WERI-Rb-1 (cell line): ENCODE results near the gene KIAA0232.

Source experiments
- DNase-seq: peaks from one replicate; pipeline ENCODE4 v3.0.0-alpha.2; 2020
- H3K27ac ChIP-seq: fragments of 250-450 bp; sonication (Bioruptor Pico); 2 replicates; pipeline ENCODE4 v1.5.1; 2020; ENCODE audit warnings: mild to moderate bottlenecking, moderate library complexity
- H3K27me3 ChIP-seq: fragments of 250-450 bp; sonication (Bioruptor Pico); 2 replicates; pipeline ENCODE4 v1.5.1; 2021; ENCODE audit warnings: mild to moderate bottlenecking, low read depth, moderate library complexity; ENCODE audit not compliant: insufficient read depth, severe bottlenecking
- H3K36me3 ChIP-seq: fragments of 250-450 bp; sonication (Bioruptor Pico); 2 replicates; pipeline ENCODE4 v1.5.1; 2020; ENCODE audit warnings: mild to moderate bottlenecking, moderate library complexity
- H3K4me3 ChIP-seq: 2 replicates; pipeline ENCODE4 v1.5.1; 2011; ENCODE audit warnings: low read depth, mild to moderate bottlenecking, control low read depth, low read length
- H3K9me3 ChIP-seq: fragments of 250-450 bp; sonication (Bioruptor Pico); 2 replicates; pipeline ENCODE4 v1.5.1; 2021; ENCODE audit warnings: mild to moderate bottlenecking, moderate library complexity; ENCODE audit not compliant: severe bottlenecking
- TF ChIP-seq, protein P1 (sequence below): IDR thresholded peaks from 2 replicates; pipeline ENCODE4 v1.5.1; 2011; ENCODE audit warnings: low read depth, mild to moderate bottlenecking, control low read depth, inconsistent platforms, low read length

The KIAA0232 gene

DNA sequence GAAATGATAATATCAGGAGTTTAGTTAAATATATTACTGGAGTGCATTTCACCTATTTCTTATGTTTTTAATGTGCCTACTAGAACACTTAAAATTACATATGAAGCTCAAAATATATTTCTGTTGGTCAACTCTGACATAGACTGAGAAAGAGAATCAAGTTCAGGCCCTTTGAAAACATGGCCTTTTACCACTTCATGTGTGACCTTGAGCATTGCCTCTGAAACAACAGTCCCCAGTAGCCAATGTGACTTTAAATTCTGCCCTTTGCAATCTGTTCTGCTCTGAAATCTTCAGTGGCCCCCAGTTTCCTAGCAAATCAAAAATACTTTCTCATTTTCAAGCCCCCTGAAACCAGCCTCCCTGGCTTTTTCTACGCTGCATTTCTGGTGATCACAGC, 77.0 kb downstream of the KIAA0232 start:
- TF ChIP-seq, protein P1, sequence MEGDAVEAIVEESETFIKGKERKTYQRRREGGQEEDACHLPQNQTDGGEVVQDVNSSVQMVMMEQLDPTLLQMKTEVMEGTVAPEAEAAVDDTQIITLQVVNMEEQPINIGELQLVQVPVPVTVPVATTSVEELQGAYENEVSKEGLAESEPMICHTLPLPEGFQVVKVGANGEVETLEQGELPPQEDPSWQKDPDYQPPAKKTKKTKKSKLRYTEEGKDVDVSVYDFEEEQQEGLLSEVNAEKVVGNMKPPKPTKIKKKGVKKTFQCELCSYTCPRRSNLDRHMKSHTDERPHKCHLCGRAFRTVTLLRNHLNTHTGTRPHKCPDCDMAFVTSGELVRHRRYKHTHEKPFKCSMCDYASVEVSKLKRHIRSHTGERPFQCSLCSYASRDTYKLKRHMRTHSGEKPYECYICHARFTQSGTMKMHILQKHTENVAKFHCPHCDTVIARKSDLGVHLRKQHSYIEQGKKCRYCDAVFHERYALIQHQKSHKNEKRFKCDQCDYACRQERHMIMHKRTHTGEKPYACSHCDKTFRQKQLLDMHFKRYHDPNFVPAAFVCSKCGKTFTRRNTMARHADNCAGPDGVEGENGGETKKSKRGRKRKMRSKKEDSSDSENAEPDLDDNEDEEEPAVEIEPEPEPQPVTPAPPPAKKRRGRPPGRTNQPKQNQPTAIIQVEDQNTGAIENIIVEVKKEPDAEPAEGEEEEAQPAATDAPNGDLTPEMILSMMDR, result no peak
- DNase-seq, result no peak
- Histone ChIP-seq H3K36me3 (peaks cover 72% of the 10 kb centered on the region), H3K4me3 (no peak overlapping the region), H3K9me3 (no peaks in the 10 kb centered on the region), H3K27me3 (no peaks in the 10 kb centered on the region), H3K27ac (no peak overlapping the region)

DNA sequence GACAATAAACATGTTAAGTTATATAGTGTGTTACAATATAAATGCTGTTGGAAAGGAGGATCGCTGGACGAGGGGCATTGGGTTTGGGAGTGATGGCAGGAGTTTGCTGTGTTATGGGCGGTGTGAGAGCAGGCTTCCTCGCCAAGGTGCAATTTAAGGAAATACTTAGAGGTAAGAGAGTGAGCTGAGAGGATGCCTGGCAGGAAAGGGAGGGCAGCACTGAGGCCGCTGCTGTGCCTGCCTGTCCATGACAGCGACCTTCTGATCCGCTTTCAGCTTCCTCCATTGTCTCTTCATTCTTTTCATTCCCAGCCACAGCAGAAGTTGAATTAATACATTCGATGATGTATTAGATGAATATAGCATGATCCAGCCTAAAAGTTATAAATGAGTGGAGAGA, 85.9 kb downstream of the KIAA0232 start:
- Histone ChIP-seq H3K27ac (no peak overlapping the region), H3K4me3 (no peak overlapping the region), H3K36me3 (peaks cover 65% of the 10 kb centered on the region), H3K27me3 (no peaks in the 10 kb centered on the region), H3K9me3 (no peaks in the 10 kb centered on the region)
- TF ChIP-seq, protein P1, result no peak
- no peak for DNase-seq

DNA sequence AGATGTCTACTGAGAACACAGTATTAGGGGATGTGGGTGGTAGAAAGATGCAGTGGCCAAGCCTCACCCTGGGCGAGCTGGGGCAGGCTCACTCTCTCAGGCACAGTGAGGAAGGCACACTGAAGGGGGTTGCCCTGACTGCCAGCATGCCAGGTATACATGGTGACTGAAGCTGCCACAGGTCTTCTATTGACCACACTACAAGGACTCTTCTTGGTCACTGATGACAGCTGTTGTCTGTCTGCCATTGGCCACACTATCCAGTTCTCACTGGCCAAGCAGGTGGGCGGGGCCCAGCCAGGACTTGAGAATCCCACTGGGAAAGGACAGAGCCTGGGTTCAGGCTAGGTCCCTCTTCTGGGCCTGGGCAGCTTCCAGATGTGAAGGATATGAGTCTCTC, 87.4 kb downstream of the KIAA0232 start:
- H3K9me3 ChIP-seq, result no peaks in the 10 kb centered on the region
- TF ChIP-seq, protein P1, result no peak
- H3K27ac ChIP-seq, result no peak overlapping the region
- no peaks in the 10 kb centered on the region for H3K27me3 ChIP-seq
- DNase-seq, result no peak
- peaks cover 67% of the 10 kb centered on the region for H3K36me3 ChIP-seq
- no peak overlapping the region for H3K4me3 ChIP-seq

DNA sequence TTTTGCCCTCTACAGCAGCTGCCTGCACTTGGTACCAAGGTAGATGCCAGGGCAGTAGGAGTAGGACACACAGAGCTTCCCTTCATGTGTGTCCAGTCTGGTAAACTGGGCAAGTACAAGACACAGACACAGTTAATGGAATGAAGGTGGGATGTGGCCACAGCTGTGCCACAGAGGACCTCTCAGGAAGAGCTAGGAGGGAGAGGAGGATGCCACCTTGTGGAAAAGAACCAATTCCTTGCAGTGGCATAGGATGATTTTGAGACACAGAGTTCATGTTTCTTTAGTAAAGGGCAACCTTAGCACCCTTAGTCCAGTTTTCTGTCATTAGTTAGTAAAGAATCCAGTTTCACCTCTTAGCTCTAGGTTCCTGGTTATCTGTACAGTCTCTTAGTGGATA, 90.8 kb downstream of the KIAA0232 start:
- H3K27me3 ChIP-seq, result no peaks in the 10 kb centered on the region
- no peak overlapping the region for H3K27ac ChIP-seq
- TF ChIP-seq, protein P1, result no peak
- no peak for DNase-seq
- H3K36me3 ChIP-seq, result peaks cover 75% of the 10 kb centered on the region
- H3K9me3 ChIP-seq, result no peaks in the 10 kb centered on the region
- no peak overlapping the region for H3K4me3 ChIP-seq

DNA sequence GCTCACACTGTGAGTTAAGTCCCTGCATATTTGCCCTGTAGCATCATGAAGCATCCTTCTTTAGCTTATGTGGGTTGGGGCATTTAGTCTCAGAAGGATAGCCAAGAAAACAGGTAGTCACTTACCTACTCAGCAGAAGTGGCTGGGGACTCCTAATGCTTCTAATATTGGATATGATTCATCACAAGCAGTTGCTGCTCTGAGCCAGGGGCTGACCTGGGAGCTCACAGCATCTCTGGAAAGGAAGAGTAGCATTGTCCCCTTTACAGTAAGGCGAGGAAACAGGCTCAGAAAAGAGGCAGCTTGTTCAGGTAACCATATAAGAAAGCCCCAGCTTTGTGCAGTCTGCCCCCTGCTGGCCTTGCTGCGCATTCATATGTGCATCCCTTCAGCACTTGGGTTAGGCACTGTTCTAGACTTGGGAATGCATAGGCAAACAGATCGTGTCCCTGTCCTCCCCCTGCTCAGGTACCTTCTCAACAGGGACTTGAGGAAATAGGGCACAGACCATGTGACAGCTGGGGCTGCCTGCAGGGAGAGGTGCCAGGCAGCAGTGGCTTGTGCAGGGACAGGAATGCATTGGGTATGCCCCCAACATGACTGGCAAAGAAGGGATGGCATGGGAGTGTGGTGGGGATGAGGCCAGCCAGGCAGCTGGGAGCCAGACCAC, 91.4 kb downstream of the KIAA0232 start:
- Histone ChIP-seq H3K4me3 (no peak overlapping the region), H3K27me3 (no peaks in the 10 kb centered on the region), H3K9me3 (no peaks in the 10 kb centered on the region), H3K36me3 (peaks cover 78% of the 10 kb centered on the region), H3K27ac (no peak overlapping the region)
- TF ChIP-seq, protein P1, result peak; percentile 95
- peak; percentile 76 for DNase-seq

DNA sequence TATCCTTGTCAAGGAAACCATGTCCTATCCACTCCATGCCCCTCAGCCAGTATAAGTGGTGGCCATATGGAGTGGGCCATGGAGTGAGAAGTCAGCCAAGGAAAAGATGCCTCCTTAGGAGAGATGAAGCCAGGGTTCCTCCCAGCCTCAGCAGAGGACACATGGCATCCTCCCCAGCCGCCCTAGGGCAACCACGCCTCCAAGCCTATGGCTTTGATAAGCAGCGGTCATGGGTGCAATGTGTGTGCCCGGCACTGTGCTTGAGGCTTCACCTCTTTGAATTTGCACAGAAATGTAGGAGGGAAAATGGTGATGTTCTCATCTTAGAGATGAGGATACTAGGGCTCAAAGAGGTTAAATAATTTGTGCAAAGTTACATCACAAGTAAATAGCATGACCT, 92.5 kb downstream of the KIAA0232 start:
- no peak overlapping the region for H3K4me3 ChIP-seq
- TF ChIP-seq, protein P1, result no peak
- no peak overlapping the region for H3K27ac ChIP-seq
- no peak for DNase-seq
- no peaks in the 10 kb centered on the region for H3K27me3 ChIP-seq
- H3K9me3 ChIP-seq, result no peaks in the 10 kb centered on the region
- peaks cover 84% of the 10 kb centered on the region for H3K36me3 ChIP-seq
